ENCODE data around the gene DIAPH2. TPM values are rescaled to one million over a fixed set of nuclear protein-coding genes. Genes with fewer than 3 reads are reported as not detected.

The DIAPH2 gene
- total RNA-seq, 1 experiment from 2014 or later: 6.3 TPM

- DNase-seq (ENCODE audit: low spot score): no peak
These were observed 623.5 kb downstream of the DIAPH2 start for GRCh38 chrX:97308171-97308570.

- no peak for DNase-seq (ENCODE audit: low spot score)
These were observed 625.0 kb downstream of the DIAPH2 start for GRCh38 chrX:97309487-97310116.

- DNase-seq (ENCODE audit: low spot score): no peak
These were observed 625.7 kb downstream of the DIAPH2 start for GRCh38 chrX:97310373-97310772.

- DNase-seq (ENCODE audit: low spot score): no peak
These were observed 626.6 kb downstream of the DIAPH2 start for GRCh38 chrX:97311066-97311778.

- DNase-seq (ENCODE audit: low spot score): no peak
These were observed 629.7 kb downstream of the DIAPH2 start for GRCh38 chrX:97314345-97314744.

GRCh38 chrX:97315939-97316338, 631.3 kb downstream of the DIAPH2 start:
- peak; percentile 7 for DNase-seq (ENCODE audit: low spot score)

GRCh38 chrX:97320305-97320704, 635.7 kb downstream of the DIAPH2 start:
- no peak for DNase-seq (ENCODE audit: low spot score)

- DNase-seq (ENCODE audit: low spot score): no peak
These were observed 637.8 kb downstream of the DIAPH2 start for GRCh38 chrX:97322401-97322800.

- DNase-seq (ENCODE audit: low spot score): no peak
These were observed 641.8 kb downstream of the DIAPH2 start for GRCh38 chrX:97326456-97326855.

GRCh38 chrX:97328853-97329390, 644.3 kb downstream of the DIAPH2 start:
- DNase-seq (ENCODE audit: low spot score): no peak

GRCh38 chrX:97330151-97330550, 645.5 kb downstream of the DIAPH2 start:
- DNase-seq (ENCODE audit: low spot score): no peak

GRCh38 chrX:97332963-97333362, 648.3 kb downstream of the DIAPH2 start:
- no peak for DNase-seq (ENCODE audit: low spot score)

GRCh38 chrX:97334850-97335249, 650.2 kb downstream of the DIAPH2 start:
- no peak for DNase-seq (ENCODE audit: low spot score)

- no peak for DNase-seq (ENCODE audit: low spot score)
These were observed 660.1 kb downstream of the DIAPH2 start for GRCh38 chrX:97344724-97345123.

GRCh38 chrX:97358941-97359340, 674.3 kb downstream of the DIAPH2 start:
- DNase-seq (ENCODE audit: low spot score): no peak

- no peak for DNase-seq (ENCODE audit: low spot score)
These were observed 679.2 kb downstream of the DIAPH2 start for GRCh38 chrX:97363843-97364242.

GRCh38 chrX:97366237-97366636, 681.6 kb downstream of the DIAPH2 start:
- DNase-seq (ENCODE audit: low spot score): no peak

- DNase-seq (ENCODE audit: low spot score): no peak
These were observed 682.5 kb downstream of the DIAPH2 start for GRCh38 chrX:97367125-97367524.

- no peak for DNase-seq (ENCODE audit: low spot score)
These were observed 685.3 kb downstream of the DIAPH2 start for GRCh38 chrX:97369947-97370346.

GRCh38 chrX:97372001-97372766, 687.5 kb downstream of the DIAPH2 start:
- no peak for DNase-seq (ENCODE audit: low spot score)

GRCh38 chrX:97374266-97374665, 689.6 kb downstream of the DIAPH2 start:
- DNase-seq (ENCODE audit: low spot score): no peak

- DNase-seq (ENCODE audit: low spot score): no peak
These were observed 695.6 kb downstream of the DIAPH2 start for GRCh38 chrX:97380200-97380599.

- DNase-seq (ENCODE audit: low spot score): no peak
These were observed 700.0 kb downstream of the DIAPH2 start for GRCh38 chrX:97384685-97385084.
